HG02798 (cell line): ENCODE measurements around the gene LRRC4C.

Source experiments
- ATAC-seq: cut with Tn5 transposase; IDR thresholded peaks from one replicate; pipeline ENCODE4 v1.9.1; 2021; ENCODE audit warnings: mild to moderate bottlenecking; ENCODE audit not compliant: unreplicated experiment, poor library complexity

The LRRC4C gene

GRCh38 chr11:41281131-41281742 is 178.2 kb downstream of the LRRC4C start:
- no peak for ATAC-seq

DNA sequence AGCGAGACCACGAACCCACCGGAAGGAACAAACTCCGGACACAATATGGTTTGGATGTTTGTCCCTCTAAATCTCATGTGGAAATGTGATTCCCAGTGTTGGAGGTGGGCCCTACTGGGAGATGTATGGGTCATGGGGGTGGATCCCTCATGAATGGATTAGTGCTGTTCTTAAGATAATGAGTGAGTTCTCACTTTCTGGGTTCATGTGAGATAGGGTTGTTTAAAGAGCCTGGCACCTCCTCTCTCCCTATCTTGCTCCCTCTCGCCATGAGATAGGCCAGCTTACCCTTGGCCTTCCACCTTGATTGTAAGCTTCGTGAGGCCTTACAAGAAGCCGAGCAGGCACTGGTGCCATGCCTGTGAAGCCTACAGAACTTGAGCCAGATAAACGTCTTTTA is 184.6 kb downstream of the LRRC4C start:
- no peak for ATAC-seq

DNA sequence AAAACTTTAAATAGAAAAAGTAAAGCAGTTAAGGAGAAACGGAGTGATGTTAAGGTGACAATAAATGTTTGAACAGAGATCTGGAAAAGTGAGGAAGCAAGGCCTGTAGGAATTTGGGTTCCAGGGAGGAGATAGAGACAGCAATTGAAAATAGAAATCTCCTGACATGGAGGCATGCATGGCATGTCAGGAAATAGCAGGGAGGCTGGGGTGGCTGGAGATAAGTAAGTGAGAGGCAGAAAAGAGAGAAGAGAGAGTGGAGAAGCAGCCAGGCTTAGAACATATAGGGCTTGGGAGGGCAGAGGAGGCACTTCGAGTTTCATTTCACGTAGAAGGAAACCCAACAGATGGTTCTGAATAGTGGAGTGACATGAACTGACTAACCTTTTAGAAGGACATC is 185.5 kb downstream of the LRRC4C start:
- no peak for ATAC-seq

- no peak for ATAC-seq
Measured at GRCh38 chr11:41267451-41267850, 192.0 kb downstream of the LRRC4C start.

- no peak for ATAC-seq
Measured at GRCh38 chr11:41256041-41256440, 203.4 kb downstream of the LRRC4C start.

DNA sequence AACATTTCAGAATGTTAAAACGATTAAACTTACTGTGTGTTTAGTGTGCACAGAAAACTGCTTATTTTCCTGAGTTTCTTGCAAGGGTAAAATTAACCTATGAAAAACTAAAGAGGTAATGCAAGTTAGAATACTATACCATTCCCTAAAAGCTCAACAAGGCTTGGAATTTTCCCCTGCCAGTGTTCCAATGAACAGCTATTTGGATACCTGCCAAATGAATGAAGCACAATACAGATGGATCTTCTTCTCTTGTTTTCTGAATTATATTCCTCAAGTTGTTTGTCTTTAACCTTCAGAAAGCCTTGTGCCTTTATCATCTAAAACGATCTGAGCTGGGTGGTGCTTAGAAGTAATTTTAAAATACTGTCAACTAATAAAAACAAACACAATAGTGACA is 204.5 kb downstream of the LRRC4C start:
- no peak for ATAC-seq

DNA sequence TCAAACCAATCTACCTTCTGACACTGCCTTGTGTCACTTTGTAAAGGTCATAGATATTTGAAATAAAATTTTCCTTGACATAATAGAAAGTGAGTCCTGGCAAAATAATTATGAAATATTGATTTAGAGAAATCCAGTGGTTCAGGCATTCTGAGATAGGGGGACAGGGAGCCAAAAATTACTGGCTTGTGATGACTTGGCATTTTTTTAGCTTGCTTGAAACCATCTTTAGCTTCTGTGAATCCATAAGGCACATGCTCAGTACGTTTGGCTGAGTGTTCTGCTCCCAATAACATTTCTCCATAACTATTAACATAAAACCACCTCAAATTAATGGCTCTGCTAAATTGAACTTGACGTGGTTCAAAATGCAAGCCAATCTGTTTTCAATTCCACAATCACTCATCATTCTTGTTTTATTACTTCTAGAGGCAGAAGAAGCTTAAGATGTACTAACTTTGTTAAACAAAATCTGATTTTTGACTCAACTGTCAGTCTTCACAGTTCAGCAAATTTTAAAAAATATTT is 209.0 kb downstream of the LRRC4C start:
- no peak for ATAC-seq

- ATAC-seq: no peak
Measured at GRCh38 chr11:41247621-41248020, 211.8 kb downstream of the LRRC4C start.

DNA sequence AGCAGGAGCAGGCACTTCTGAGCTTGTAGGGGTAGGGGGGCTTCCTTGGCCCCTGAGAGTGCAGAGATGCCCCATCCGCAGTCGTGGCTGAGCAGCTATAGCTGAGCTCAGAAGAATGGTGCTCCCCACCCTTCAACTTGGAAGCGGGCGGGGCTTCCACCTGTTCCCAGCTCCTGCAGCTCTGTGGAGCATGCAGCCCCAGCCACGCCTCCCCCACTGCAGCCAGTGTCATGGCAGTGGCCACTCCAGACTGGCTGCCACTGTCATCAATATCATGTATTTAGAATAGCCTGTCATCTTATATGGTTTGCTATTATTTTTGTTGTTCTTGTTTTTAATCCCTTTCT is 213.1 kb downstream of the LRRC4C start:
- ATAC-seq: no peak

- ATAC-seq: no peak
Measured at GRCh38 chr11:41245704-41246398, 213.6 kb downstream of the LRRC4C start.

GRCh38 chr11:41245184-41245583 is 214.3 kb downstream of the LRRC4C start:
- no peak for ATAC-seq

DNA sequence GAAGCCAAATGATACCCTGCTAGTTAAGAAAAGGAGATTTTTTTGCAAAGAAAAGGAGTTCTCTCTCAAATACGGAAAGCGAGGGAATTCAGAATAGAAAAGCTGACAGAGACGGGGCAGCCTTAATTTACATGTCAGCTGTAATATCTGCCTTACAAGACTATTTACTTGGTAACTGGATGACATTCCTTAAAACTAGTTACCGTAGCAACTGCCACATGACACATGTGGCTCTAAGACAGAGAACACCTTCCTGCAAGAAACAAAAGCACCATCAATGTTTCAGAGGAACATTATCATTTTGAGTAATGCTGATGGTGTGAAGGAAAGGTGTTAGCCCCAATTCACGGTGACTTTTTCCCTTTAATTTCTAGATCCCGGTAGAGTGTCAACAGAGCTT is 222.1 kb downstream of the LRRC4C start:
- no peak for ATAC-seq

GRCh38 chr11:41235668-41236067 is 223.8 kb downstream of the LRRC4C start:
- no peak for ATAC-seq

- ATAC-seq: no peak
Measured at GRCh38 chr11:41225856-41226633, 233.4 kb downstream of the LRRC4C start.

DNA sequence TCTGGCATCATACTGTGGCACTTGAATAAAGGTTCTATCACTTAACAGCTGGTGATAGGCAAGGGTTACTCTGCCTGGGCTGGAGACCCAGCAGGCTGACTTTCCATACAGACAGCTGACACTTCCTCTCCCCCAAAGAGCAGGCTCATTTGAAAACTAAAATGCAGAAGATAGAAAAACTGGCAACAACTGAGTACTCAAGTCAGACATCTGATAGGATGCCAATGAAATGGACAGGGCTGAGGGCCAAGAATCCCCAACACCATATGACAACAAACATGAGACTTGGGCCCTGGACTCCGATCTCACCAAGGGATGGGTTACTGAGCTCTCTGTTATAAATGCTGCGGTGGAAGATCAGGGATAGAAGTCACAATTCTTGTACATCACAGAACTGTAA is 237.2 kb downstream of the LRRC4C start:
- ATAC-seq: no peak

- ATAC-seq: no peak
Measured at GRCh38 chr11:41206388-41206787, 253.1 kb downstream of the LRRC4C start.

DNA sequence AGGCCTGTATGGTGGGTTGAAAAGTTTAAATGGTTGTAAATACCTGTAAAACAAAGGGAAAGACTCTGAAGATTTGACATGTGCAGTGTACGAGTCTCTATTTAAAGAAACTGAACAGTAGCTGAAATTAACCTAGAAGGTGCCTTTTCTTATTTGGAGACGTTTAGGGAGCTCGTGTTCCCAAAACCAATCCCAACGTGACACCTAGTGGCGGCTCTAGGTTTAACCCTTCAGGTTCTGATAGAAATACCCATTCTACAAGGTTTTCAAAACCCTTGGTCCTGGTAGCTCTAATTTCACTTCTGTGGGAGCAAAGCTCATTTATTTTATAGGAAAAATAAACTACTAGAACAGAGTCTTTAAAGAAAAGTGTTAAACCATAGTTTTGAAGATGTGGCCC is 258.3 kb downstream of the LRRC4C start:
- no peak for ATAC-seq

DNA sequence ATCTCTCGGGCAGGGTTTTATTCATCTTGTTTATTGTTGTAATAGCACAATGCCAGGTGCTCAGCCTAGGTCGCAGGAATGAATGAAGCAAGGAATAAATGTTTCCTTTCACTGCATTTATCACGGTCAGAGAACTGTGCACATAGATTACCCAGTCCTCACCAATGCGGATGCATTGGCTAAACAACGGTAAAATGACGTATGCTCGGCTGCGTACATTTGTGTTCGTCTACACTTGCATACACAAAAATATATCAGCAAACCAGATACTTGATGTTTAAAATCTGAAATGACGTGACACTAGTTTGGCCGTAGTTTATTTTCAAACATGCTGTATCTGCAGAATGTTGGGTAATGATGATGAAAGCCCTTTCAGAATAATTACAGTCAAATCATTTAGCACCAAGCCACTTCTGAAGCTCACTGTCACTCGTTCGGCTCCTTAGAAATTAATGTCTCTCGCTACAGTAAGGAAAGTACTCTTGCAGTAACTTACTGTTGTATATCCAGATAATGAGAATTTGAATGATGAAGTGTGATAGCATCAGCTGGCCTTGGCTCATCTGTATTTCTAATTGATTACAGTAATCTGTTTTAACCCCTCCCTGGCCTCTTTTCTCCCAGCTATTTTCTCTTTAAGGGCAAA is 268.9 kb downstream of the LRRC4C start:
- no peak for ATAC-seq

DNA sequence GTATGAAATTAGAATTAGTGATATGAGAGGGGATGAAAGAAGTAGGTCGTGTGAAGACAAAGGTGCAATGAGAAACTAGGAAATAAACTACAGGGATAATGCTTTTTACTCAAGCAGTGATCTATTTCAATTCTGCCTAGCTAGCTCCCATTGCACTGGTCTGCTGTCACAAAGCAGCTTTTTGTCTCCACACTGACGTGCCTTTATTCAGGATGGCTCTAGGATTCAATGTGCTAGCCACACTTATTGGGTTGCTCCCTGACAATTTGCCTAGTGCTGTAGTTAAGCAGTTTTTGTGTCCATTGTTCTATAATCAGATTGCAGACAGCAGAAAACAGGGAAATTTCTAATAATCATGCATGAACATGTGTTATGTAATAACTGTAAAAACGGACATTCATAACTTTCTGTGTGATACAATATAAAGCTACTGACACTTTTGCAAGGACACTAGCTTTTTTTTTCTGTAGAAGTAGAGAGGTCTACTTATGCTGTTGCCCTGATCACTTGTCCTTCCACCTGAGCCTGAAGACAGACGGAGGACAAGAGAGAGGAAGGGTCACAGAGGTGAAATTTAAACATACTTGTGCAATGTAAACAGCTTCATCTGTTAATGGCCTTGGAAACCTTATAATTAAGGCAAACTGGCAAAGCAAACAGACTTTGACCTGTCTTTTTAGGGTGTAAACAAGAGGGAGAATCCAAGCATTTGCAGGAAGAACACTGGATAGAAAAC is 269.6 kb downstream of the LRRC4C start:
- no peak for ATAC-seq

DNA sequence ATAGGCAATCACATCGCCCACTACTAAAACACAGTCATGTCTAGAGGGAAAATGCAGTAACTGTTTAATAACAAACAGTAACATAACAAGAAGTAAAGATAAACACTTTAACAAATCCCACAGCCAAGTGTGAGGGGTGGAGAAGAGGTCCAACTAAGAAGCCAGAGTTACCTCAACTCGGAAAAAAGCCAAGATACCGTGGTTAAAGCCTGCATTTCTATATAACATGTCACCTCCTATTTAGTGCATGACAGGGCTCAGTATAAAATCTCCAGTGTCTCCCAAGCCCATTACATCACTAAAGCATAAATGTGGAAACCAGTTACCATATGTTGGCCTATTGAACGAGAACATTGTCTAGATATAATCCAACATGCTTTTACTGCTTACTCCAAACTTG is 281.7 kb downstream of the LRRC4C start:
- ATAC-seq: no peak
